Stimulated activated CD4-positive, alpha-beta T cell treated with anti-CD3 and anti-CD28 coated beads, Interleukin-1b, Interleukin-23, amount 100 ng/mL, for 4 hours (primary cell): ENCODE results near the gene SRY.
"Not testable (repeated sequence)": the region's sequence is repeated elsewhere in the genome, so short reads cannot be mapped to it uniquely, and the experiment has no call there.

Experiments
- DNase-seq, 2 donors: peaks; one replicate each; pipeline ENCODE4 v3.0.0-alpha.2; 2020; ENCODE audit warnings: low read depth in 2 of 2

Gene SRY

DNA sequence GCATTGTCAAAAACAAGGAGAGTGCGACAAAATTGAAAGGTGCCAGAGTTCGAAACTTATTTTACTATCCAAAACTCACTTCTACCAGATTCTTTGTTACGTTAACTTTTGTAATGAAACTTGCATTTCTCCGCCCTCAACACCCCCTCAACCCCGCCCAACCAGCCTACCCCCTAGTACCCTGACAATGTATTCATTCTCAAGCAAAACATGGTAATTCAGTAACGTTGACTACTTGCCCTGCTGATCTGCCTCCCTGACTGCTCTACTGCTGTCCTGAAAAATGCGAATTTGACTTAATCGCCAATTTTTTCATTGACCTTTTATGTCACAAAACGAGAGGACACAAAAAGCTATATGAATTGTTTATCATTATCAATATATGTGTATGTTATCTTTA is at the start of gene SRY:
Gene SRY (minus strand): TSS at position 83 of the 400 bp plus-strand sequence. CDS start 79 bp downstream, at position 4.
- no peak for DNase-seq

DNA sequence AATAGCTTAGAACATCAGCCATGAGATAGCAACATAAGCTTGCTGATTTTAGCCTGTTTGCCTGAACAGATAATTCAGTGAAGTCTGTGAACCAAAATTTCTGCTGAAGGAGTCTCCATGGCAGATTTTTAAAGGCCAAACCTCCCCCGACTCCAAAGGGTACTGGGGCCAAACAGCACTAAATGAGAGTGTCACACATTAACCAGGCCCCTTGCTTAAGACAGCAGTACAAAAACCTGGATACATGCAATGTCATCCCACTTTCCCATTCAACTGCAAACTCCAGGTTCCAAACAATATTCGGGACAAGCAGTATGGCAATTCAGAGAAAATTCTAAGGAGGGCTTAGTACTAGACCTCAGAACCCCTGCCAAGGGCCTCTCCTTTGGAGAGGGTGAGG is 49.6 kb upstream of the SRY start:
- no peak for DNase-seq

DNA sequence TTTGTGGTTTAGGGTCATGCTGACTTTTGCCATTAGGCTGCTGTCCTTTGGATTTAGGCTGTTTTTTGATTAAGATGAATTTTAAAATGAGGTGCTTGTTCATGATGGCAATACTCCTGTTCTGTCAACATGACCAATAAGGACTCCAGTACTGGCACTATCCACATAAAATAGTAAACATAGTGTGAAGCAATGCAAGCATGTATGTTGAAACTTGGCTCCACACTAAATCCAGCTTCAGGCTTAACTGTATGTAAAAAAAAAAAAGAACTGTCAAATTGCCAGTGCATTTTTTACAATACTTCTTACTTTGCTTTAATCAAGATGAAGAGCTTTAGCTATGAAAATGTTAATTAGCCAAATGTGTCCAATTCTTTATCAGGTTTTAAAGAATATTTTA is 47.7 kb upstream of the SRY start:
- no peak for DNase-seq

DNA sequence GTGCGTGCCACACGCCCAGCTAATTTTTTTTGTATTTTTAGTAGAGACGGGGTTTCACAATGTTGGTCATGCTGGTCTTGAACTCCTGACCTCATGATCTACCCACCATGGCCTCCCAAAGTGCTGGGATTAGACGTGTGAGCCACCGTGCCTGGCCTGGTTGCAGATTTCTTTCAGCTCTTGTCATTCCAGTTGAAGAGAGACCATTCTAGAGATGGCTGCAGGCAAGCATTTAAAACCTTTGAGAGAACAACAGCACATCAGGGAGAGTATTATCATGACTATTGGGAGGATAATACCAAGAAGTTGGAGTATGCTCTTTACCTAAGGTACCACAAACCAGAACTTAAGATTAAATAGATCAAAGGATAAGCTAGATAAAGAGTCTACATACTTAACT is 41.0 kb upstream of the SRY start:
- no peak for DNase-seq

DNA sequence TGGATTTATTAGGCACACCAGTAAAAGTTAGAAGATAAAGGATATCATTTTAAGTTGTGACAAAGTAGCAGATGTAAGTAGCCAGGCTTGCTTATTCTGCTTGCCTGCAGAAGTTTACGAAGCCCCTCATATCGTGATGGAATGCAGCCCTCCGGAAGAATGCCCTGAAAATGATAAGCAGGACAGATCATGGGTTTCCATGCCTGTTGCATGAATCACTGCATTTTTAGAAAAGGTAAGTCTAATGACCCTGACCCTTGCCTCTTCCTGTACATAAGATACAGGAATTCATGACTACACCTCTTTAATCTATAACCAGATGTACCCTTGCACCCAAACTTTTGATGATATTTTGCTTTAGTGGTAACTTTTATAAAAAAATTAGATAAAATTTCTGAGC is 37.0 kb upstream of the SRY start:
- no peak for DNase-seq

DNA sequence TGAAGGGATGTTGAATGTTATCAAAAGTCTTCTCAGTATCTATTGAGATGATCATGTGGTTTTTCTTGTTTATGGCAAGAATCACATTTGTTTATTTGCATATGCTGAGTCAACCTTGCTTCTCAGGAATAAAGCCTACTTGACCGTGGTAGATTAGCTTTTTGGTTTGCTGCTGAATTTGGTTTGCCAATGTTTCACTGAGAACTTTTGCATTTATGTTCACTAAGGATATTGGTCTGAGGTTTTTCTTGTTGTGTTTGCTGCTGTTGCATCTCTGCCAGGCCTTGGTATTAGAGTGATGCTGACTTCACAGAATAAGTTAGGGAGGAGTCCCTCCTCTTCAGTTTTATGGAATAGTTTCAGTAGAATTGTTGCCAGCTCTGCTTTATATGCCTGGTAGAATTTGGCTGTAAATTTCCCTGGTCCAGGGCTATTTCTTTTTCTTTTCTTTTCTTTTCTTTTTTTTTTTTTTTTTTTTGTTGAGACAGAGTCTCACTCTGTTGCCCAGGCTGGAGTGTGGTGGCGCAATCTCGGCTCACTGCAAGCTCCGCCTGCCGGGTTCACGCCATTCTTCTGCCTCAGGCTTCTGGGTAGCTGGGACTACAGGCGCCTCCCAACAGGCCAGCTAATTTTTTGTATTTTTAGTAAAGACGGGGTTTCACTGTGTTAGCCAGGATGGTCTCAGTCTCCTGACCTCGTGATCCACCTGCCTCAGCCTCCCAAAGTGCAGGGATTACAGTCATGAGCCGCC is 29.8 kb upstream of the SRY start:
- not testable (repeated sequence) for DNase-seq

DNA sequence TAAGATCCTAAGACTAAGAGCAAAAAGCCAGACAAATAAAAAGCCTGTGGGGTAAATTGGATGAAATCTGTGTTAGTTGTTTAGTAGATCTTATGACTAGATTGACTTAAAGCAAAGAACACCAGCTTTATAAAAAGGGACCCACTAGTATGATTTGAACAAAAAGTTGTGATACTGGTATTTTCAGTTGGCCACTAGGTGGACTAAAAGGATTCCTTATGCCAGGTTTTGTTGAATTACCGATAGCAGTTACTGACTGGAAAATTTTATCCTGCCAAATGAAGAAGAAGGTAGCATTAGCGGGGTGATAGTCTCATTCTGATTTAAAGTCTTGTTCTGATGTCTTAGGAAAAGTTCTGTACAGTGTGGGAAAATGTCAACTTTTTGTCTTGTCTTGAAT is 12.8 kb upstream of the SRY start:
- no peak for DNase-seq

DNA sequence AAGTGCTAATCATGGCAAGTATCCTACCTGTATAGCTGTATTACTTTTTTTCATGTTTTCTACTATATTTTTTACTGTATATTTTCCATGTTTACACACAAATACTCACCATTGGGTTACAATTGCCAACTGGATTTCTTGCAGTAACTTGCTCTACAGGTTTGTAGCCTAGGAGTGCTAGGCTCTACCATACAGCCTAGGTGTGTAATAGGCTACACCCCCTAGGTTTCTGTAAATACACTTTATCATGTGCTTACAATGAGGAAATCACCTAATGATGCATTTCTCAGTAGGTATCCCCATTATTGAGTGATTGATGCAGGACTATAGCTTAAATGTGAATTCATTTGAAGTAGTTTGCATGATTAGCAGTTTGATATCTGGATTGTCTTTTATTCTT is 10.5 kb upstream of the SRY start:
- no peak for DNase-seq

DNA sequence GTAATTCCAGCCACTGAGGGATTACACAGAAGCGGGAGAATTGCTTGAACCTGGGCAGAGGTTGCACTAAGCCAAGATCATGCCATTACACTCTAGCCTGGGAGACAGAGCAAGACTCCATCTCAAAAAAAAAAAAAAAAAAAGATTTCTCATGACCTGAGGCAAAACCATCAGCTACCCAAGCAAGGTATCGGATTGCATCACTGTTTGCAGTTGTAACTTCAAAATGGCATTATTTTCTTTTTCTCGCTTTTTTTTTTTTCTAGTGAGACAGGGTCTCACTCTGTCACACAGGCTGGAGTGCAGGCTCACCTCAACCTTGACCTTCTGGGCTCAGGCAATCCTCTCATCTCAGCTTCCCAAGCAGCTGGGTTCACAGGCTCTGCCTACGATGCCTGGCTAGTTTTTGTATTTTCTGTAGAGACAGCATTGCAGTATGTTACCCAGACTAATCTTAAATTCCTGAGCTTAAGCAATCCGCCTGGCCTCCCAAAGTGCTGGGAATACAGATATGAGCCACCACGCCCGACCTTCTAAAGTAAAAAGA is 9.6 kb upstream of the SRY start:
- DNase-seq, result no peak

DNA sequence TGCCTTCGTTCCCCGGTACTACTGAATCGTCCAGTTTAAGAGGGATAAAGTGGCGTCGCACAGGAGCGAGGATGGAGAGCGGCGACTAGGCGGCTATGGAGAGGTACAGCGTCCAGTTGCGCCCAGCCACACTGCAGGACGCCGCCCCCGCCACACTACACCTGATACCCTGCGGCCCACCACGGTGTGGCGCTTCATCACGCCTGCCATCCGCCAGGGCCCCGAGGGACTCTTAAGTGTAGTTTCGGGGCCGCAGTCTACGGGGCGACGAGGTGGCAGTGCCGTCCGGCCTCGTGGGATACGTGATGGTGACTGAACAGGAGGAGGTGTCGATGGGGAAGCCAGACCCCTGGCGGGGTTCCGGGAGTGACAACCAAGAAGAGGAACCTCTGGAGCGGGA is 2.3 kb upstream of the SRY start:
- DNase-seq, result no peak

DNA sequence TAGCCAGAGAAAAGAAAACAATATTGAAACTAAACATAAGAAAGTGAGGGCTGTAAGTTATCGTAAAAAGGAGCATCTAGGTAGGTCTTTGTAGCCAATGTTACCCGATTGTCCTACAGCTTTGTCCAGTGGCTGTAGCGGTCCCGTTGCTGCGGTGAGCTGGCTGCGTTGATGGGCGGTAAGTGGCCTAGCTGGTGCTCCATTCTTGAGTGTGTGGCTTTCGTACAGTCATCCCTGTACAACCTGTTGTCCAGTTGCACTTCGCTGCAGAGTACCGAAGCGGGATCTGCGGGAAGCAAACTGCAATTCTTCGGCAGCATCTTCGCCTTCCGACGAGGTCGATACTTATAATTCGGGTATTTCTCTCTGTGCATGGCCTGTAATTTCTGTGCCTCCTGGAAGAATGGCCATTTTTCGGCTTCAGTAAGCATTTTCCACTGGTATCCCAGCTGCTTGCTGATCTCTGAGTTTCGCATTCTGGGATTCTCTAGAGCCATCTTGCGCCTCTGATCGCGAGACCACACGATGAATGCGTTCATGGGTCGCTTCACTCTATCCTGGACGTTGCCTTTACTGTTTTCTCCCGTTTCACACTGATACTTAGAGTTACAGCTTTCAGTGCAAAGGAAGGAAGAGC is 488 bp downstream of the SRY start:
- no peak for DNase-seq
